ENCODE measurements around the gene FSTL4.

The FSTL4 gene

GRCh38 chr5:133275631-133276030, 336.7 kb downstream of the FSTL4 start:
- in situ Hi-C loops (cut with MboI; ENCODE audit: low sequenced_read_pairs): no loop called here

- in situ Hi-C loops (cut with MboI; ENCODE audit: low sequenced_read_pairs): no loop called here
Observed at GRCh38 chr5:133274597-133274935, 337.8 kb downstream of the FSTL4 start.

- in situ Hi-C loops (cut with MboI; ENCODE audit: low sequenced_read_pairs): no loop called here
Observed at GRCh38 chr5:133273661-133274596, 338.4 kb downstream of the FSTL4 start.

- in situ Hi-C loops (cut with MboI; ENCODE audit: low sequenced_read_pairs): no loop called here
Observed at GRCh38 chr5:133272345-133272744, 340.0 kb downstream of the FSTL4 start.

GRCh38 chr5:133271606-133272005, 340.7 kb downstream of the FSTL4 start:
- in situ Hi-C loops (cut with MboI; ENCODE audit: low sequenced_read_pairs): no loop called here

- in situ Hi-C loops (cut with MboI; ENCODE audit: low sequenced_read_pairs): no loop called here
Observed at GRCh38 chr5:133269691-133270090, 342.6 kb downstream of the FSTL4 start.

- in situ Hi-C loops (cut with MboI; ENCODE audit: low sequenced_read_pairs): no loop called here
Observed at GRCh38 chr5:133267601-133268000, 344.7 kb downstream of the FSTL4 start.

- in situ Hi-C loops (cut with MboI; ENCODE audit: low sequenced_read_pairs): no loop called here
Observed at GRCh38 chr5:133266966-133267365, 345.4 kb downstream of the FSTL4 start.

- in situ Hi-C loops (cut with MboI; ENCODE audit: low sequenced_read_pairs): no loop called here
Observed at GRCh38 chr5:133266527-133266878, 345.8 kb downstream of the FSTL4 start.

- in situ Hi-C loops (cut with MboI; ENCODE audit: low sequenced_read_pairs): no loop called here
Observed at GRCh38 chr5:133265720-133266526, 346.4 kb downstream of the FSTL4 start.

GRCh38 chr5:133265257-133265656, 347.1 kb downstream of the FSTL4 start:
- in situ Hi-C loops (cut with MboI; ENCODE audit: low sequenced_read_pairs): no loop called here

GRCh38 chr5:133262690-133263089, 349.7 kb downstream of the FSTL4 start:
- in situ Hi-C loops (cut with MboI; ENCODE audit: low sequenced_read_pairs): no loop called here

GRCh38 chr5:133261993-133262392, 350.3 kb downstream of the FSTL4 start:
- in situ Hi-C loops (cut with MboI; ENCODE audit: low sequenced_read_pairs): no loop called here

GRCh38 chr5:133260715-133261114, 351.6 kb downstream of the FSTL4 start:
- in situ Hi-C loops (cut with MboI; ENCODE audit: low sequenced_read_pairs): no loop called here

- in situ Hi-C loops (cut with MboI; ENCODE audit: low sequenced_read_pairs): no loop called here
Observed at GRCh38 chr5:133259199-133259997, 352.9 kb downstream of the FSTL4 start.

- in situ Hi-C loops (cut with MboI; ENCODE audit: low sequenced_read_pairs): no loop called here
Observed at GRCh38 chr5:133257977-133258376, 354.4 kb downstream of the FSTL4 start.

GRCh38 chr5:133256276-133256675, 356.1 kb downstream of the FSTL4 start:
- in situ Hi-C loops (cut with MboI; ENCODE audit: low sequenced_read_pairs): no loop called here

GRCh38 chr5:133254803-133255202, 357.5 kb downstream of the FSTL4 start:
- in situ Hi-C loops (cut with MboI; ENCODE audit: low sequenced_read_pairs): no loop called here

- in situ Hi-C loops (cut with MboI; ENCODE audit: low sequenced_read_pairs): no loop called here
Observed at GRCh38 chr5:133253671-133254070, 358.7 kb downstream of the FSTL4 start.

- in situ Hi-C loops (cut with MboI; ENCODE audit: low sequenced_read_pairs): no loop called here
Observed at GRCh38 chr5:133253070-133253469, 359.3 kb downstream of the FSTL4 start.

- in situ Hi-C loops (cut with MboI; ENCODE audit: low sequenced_read_pairs): no loop called here
Observed at GRCh38 chr5:133252133-133252480, 360.2 kb downstream of the FSTL4 start.
